Right lung (tissue), 5 donors: ENCODE data around the gene MANBA. TPM values are rescaled to one million over a fixed set of nuclear protein-coding genes. Genes with fewer than 3 reads are reported as not detected.

ENCODE experiments used
- DNase-seq, 2 donors: peaks; one replicate each; pipeline ENCODE4 v3.0.0-alpha.2; 2013
- polyA plus RNA-seq, 5 donors: library from polyadenylated mRNA; unstranded; fragments of 120-200 nt; gene quantifications; one replicate each; pipeline versions ENCODE4 v1.2.1 to v1.2.3, GENCODE V29; 2013; ENCODE audit warnings: inconsistent platforms in 1 of 5, low replicate concordance in 1 of 5; ENCODE audit not compliant: insufficient read length in 5 of 5, insufficient read depth in 1 of 5

MANBA gene
- polyA plus RNA-seq, 5 donors = 25.9 to 40.8 (median 35.4) TPM

GRCh38 chr4:102598086-102598761 lies 162.5 kb downstream of the MANBA start:
- DNase-seq = no peak

DNA sequence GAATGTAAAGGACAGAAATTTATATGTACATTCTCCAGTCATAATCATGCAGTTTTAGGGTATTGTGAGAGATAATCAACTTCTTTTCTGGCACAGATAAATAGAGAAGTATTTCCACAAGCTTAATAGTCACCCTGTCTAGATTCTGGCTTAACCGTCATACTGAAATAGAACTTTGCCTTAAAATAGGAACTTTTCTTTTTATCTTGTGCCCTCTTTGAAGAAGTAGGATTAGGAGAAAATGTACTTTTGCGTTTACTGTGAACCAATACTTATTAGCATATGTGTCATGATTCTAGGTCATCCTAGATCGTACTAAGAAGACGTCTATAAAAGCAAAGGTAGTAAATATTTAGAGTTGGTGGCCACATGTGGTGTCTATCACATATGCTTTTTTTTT lies 164.2 kb downstream of the MANBA start:
- DNase-seq = no peak

GRCh38 chr4:102594000-102594399 lies 166.8 kb downstream of the MANBA start:
- no peak for DNase-seq

- no peak for DNase-seq
Observed at GRCh38 chr4:102593147-102593546, 167.6 kb downstream of the MANBA start.

GRCh38 chr4:102592256-102592655 lies 168.5 kb downstream of the MANBA start:
- no peak for DNase-seq

DNA sequence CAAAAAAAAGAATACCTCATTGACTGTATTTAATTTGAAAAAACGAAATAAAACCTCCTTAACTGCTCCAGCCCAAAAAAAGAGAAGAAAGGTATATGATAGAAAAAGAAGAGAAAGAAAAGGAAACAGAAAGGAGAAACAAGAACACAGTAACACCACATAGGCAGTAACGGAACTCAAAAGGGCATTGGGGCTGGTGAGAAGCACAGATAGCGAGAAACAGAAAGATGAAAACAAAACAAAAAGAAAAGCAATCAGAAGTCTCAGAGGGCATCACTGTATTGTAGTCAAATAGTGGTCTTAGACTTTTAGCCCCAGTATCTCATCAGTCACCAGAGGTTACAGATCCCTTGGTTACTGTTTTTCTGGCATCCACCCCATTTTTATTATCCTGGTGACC lies 171.0 kb downstream of the MANBA start:
- no peak for DNase-seq

- DNase-seq = no peak
Observed at GRCh38 chr4:102586644-102587021, 174.1 kb downstream of the MANBA start.

GRCh38 chr4:102586002-102586643 lies 174.6 kb downstream of the MANBA start:
- no peak for DNase-seq

GRCh38 chr4:102585329-102585728 lies 175.4 kb downstream of the MANBA start:
- no peak for DNase-seq

DNA sequence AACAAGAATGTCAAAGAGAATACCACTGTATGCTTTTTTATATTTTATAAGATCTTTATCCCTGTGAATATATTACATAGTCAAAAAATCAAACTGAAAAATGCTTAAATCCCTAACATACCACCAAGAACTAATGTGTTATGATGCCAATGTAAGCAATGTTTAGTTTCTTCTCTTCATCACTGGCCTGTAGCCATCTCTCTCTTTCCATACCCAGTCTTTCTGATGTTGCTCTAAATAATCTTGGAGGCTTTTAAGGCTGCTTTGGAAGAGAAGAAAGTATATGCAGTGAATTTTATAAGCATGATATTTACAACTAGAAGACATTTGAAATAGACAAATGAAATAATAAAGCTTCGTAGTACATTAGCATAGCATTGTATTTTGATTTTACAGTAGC lies 176.7 kb downstream of the MANBA start:
- no peak for DNase-seq

Other genes with a start within 250 kb of the MANBA start
- gene UBE2D3, start 66.6 kb upstream of the MANBA start, polyA plus RNA-seq = 100 to 1,000 TPM; 257 to 318 (median 270) TPM
- gene CISD2, start 108.0 kb upstream of the MANBA start, polyA plus RNA-seq = 10 to 100 TPM; 30.2 to 44.0 (median 35.3) TPM